GM10847 (cell line): Measurements from ENCODE around the gene RIOK1.

Experiments used
- POLR2A ChIP-seq: IDR thresholded peaks from 2 replicates; pipeline ENCODE4 v1.6.1; 2011; ENCODE audit not compliant: insufficient read length; ENCODE audit errors: extremely low read depth

The RIOK1 gene

DNA sequence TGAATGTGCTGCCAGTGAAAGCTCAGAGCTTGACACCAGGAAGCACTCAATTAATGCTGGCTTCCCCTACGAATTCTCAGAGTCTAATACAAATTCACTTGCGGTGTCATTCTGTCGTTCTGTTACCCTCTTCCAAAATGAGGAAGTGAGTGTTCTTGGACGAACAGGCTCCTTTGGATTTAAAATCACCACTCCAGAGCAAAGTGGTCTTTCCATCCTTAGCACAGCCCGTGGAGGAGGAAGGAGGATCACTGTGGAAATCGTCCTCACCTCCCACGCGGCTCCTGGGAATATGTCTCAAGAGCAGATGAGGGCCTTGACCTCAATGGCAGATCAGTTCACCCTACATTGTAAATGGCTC, 41.7 kb downstream of the RIOK1 start:
- no peak for TF ChIP-seq POLR2A

DNA sequence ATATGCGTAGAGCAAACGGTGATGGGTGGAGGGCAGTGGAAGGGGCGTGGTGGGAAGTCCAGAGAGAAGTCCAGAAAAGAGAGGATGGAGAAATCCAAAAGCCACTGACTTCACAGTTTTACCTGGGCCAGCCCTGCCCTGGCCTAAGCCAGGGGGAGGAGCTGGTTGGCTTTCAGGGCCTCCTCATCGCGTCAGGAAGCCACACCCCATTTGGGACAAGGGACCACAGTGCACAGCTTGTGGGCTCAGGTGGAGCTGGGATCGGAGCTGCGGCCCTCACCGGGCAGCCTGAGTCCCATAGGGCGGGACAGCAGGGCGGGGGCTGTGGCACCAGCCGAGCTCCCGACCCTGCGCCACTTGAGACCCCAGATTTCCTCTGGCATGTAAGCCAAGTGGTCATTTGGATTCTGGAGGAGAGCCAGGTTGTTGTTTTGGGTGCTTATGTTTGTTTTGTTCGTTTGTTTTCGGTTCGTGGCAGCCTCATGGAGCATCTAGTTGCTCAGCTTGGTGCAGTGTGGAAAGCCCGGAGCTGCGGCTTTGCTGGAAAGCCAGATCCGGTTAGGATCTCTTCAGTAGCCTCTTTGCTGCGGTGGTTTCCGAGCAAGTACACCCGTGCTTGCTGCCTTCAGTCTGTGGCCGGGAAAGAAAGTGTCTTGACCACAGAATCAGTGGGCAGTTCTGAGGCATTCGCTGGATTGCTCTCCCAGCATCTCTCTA, 42.2 kb downstream of the RIOK1 start:
- no peak for TF ChIP-seq POLR2A

DNA sequence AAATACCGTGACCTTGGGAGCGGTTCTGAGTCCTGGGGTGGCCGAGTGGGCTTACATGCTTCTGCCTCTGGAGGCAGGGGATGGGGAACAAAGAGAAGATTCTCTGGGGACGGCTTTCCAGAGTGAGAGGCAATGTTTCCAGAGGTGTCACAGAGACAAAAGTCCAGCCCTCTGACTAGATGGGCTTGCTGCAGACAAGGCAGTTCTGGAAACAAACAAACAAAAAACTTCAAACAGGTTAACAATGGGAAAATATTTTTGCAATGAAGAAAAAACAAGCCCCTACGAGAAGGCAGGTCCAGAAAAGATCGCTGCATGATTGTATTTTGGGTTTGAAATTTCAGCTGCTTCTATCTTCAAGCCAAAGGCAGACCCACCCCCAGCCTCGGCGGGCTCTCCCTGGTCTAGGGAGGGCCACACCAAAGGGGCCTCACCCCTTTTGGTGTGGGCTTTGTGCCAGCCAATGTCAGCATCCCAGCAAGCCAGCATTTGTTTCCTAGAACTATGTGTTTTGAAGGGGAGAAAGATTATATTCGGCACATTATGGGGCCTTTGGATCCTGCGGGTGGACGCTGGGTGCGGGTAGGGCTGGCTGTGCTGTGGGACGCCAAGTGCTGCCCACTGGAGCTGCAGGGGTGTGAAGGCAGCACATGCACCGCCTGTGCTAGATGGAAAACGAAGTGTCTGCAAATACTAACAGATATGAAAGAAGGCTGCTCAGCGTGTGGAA, 42.9 kb downstream of the RIOK1 start:
- TF ChIP-seq POLR2A, result no peak

DNA sequence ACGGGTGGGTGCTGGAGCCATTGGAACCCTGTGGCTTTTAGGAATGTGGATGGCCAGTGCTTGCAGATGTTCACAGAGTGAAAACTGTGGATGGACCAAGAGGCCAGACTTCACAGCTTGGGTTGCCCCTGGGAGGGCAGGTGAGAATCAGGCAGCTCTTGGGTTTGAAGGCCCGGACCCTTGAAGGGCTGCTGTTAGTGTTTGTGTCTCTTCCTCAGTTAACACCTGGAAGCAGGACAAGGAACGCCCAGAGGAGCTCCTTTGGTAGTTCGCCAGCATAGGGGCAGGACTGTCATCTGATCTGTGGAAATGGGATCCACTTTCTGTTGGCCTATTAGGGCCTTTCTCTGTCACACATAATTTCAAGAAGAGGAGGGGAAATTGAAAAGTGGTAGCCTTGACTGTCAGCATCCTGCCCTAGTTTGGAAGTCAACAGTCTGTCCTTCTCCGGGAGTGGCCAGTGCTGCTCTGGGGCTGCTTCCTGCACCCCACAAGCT, 43.6 kb downstream of the RIOK1 start:
- no peak for TF ChIP-seq POLR2A

DNA sequence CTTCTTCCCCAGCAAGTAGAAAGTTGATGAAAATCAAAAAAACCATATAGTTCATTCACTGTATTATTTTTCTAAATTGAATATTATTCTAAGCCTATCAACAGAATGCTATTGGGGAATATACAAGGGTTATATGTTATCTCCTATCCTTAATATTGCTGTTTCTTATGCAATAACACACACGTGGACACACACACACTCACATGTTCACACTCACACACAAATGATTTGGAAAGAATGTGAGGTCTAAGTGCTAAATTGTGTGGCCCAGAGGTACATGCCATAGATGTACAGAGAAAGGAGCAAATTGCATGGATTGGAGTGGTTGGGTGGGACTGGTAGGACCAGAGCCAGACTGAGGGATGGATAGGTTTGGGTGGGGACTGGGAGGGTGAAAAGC, 45.1 kb downstream of the RIOK1 start:
- TF ChIP-seq POLR2A, result no peak

DNA sequence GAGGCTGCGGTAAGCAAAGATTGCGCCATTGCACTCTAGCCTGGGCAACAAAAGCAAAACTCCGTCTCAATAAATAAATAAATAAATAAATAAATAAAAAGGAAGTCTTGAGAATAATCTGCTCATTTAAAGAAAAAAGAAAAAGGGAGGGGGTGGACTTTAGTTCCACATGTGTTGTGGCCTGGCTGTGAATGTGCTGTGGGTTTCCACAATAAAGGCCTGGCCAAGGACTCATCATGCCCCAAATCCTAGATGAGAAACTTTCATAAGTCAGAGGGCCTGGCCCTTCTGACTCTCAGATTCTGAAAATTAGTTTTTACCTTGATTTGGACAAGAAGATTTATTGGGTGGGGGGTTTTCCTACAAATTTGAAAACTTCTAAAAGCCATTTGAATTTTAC, 48.4 kb downstream of the RIOK1 start:
- TF ChIP-seq POLR2A, result no peak

DNA sequence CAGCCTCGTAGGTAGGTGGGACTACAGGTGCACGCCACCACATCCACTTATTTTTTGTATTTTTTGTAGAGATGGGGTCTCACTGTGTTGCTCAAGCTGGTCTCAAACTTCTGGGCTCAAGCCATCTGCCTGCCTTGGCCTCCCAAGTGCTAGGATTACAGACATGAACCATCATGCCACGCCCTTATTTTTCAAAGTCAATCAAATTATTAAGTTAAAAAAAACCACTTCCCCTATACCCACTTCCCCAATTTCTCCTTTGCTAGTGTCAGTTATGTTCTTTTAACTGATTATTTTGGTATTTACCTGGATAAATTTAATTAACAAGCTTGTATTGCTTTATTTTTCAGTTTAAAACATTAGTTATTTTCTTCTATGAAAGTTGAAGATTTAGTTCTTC, 49.6 kb downstream of the RIOK1 start:
- no peak for TF ChIP-seq POLR2A

DNA sequence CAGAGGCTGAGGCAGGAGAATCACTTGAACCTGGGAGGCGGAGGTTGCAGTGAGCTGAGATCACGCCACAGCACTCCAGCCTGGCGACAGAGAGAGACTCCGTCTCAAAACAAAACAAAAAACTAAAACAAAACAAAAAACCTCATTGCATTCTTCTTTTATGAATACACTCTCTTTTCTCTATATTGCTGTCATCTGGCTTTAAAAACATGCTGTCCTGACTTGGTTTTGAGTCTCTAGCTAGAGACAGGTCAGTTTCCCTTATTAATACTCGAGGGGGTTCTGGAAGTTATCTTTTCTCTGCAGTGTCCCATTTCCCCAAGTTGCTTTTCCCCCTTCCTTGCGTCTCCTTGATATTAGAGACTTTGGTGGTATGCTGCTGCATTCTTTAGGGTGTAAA, 50.9 kb downstream of the RIOK1 start:
- no peak for TF ChIP-seq POLR2A

DNA sequence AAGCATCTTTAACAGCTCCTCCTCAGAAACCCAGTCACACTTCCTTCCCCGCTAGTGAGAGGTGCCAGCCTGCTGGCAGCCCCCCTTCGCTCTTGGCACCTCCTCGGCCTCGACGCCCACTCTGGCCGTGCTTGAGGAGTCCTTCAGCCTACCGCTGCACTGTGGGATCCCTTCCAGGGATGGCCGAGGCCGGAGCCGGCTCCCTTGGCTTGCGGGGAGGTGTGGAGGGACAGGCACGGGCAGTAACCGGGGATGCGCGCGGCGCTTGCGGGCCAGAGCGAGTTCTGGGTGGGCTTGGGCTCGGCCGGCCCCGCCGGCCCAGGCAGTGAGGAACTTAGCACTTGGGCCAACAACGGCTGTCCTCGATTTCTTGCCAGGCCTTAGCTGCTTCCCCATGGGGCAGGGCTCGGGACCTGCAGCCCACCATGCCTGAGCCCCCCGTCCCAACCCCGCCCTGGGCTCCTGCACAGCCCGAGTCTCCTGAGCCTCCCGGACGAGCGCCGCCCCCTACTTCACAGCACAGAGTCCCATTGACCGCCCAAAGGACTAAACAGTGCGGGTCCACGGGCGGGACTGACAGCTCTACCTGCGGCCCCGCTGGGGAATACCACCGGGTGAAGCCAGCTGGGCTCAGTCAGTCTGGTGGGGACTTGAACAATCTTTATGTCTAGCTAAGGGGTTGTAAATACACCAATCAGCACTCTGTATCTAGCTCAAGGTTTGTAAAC, 51.6 kb downstream of the RIOK1 start:
- TF ChIP-seq POLR2A, result no peak

DNA sequence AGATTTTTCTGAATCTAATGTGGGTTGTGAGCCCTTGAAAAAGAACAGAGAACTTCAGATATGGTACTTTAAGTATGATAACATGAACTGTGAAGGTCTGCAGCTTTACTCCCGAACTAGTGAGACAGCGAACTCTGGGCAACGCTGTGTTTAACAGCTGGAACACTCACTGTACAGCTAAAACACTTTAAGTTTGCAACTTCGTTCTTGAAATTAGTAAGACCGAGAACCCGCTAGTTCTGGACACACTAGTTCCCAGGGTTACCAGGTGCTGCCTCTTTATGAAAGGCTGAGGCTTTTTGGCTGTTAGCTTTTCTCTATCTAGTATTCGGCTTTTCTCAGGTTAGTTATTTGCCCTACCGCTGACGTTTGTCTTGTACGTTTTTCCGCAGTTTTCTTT, 52.9 kb downstream of the RIOK1 start:
- TF ChIP-seq POLR2A, result no peak

DNA sequence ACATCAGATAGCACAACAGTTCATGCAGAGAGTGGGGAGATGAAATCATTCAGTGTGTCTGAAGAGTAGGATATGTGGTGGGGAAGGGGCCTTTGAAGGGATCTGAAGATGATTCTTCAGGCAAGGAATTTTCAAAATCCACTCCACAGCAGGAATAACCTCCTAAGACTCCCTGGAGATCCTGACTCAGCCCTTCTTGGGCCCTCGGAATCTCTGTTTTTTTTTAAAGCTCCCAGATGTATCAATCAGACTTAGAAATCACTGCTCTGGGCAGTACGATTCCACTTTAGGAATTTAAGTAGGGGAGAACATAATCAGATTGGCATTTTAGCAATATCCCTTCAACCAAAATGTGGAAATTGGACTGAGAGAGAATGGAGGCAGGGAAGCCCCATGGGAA, 55.5 kb downstream of the RIOK1 start:
- TF ChIP-seq POLR2A, result no peak

DNA sequence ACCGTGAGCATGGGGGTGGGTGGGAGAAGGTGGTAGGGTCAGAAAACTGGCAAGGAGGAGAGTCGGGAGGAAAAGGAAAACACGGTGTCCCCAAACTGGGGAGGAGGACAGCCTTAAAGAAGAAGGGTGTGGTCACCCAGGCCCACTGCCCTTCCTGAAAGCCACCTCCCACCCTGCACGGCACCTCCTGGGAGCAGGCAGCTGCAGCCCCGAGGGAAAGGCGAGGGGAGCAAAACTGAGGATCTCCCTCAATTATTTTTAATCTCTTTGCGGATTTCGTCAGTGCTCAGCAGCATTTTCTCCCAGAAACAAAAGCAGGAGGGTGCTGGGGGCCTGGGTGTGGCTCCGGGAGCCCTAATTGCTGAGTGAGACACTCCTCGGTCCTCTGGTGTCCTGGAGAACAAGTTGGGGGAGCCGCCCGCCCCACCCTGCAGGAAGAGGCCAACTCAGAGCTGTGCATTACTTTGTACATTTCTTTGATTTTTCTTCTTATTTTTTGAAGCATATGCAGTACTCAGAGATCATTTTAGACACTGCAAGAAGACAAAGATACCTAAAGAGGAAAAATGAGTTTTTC, 56.4 kb downstream of the RIOK1 start:
- TF ChIP-seq POLR2A, result no peak

DNA sequence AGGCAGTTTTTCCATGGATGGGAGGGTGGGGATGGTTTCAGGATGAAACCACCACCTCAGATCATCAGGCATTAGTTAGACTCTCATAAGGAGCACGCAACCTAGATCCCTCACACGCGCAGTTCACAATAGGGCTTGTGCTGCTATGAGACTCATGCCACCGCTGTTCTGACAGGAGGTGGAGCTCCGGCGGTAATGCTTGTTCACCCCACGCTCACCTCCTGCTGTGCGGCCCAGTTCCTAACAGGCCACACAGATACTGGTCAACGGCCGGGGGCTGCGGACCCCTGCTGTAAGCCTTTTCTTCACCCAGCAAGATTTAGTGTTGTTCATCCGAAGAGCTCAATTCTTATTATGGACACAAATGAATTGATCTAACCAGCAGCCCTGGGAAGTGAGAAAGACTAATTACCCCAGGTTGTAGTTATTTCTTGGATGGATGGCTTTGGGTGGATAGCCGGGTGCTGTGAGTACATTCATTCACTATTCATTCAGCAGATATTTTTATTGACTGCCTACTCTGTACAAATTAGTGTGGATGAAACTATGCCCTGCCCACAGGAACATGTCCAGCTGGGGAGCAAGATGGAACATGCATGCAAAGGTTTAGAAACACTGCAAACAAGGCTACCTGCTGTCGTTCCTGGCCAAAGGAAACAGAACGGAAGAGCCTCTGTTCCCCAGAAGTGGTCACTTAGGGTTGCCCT, 57.2 kb downstream of the RIOK1 start:
- TF ChIP-seq POLR2A, result no peak

DNA sequence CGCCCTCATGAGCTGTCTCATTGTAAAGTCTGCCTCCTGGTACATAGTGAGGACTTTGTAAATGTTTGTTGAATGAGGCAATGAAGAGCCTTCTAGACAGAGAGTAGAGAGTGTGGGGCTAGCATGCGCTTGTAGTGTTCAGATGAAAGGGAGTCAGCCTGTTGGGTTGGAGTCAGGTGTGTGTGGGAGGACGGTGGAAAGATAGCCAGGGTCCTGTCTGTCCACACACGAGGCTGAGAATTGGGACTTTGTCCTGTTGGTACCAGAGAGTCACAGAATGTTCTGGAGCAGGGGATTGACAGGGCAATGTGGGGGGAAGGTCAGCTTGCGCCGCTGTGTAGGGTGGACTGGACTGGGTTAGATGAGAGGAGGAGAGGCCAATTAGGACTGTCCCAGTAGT, 58.6 kb downstream of the RIOK1 start:
- no peak for TF ChIP-seq POLR2A

DNA sequence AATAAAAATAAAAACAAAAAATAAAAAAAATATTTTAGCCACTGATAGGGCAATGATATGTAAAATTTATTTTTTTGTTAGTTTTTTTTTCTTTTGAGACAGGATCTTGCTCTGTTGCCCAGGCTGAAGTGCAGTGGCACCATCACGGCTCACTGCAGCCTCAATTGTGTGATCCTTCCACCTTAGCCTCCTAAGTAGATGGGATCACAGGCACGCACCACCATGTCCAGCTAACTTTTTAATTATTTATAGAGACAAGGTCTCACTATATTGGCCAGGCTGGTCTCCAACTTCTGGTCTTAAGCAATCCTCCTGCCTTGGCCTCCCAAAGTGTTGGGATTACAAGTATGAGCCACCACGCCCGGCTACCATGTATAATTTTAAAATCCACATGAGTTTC, 59.4 kb downstream of the RIOK1 start:
- no peak for TF ChIP-seq POLR2A
